Adrenal gland (tissue), 5 donors: ENCODE measurements around the gene PIEZO2.

Source experiments
- POLR2A ChIP-seq, 2 donors: fragments of 450-650 bp; IDR thresholded peaks; one replicate each; pipeline ENCODE4 v1.6.1; 2017; ENCODE audit warnings: antibody characterized with exemption in 2 of 2, mild to moderate bottlenecking in 2 of 2, moderate library complexity in 1 of 2
- TF ChIP-seq, protein P1 (sequence below), 6 experiments: fragments of 450-650 bp in 4 of 6; fragments of 200-600 bp in 2 of 6; sonication (generic) in 1 of 6; IDR thresholded peaks; 1 replicate in 5 of 6; 2 replicates in 1 of 6; pipeline versions ENCODE4 v1.5.1 to v1.8.0; 2016 to 2021; ENCODE audit warnings: antibody characterized with exemption in 6 of 6, mild to moderate bottlenecking in 2 of 6, moderate library complexity in 1 of 6
- donor health status: DM: no; HTN: no; CAD: no.

DNA sequence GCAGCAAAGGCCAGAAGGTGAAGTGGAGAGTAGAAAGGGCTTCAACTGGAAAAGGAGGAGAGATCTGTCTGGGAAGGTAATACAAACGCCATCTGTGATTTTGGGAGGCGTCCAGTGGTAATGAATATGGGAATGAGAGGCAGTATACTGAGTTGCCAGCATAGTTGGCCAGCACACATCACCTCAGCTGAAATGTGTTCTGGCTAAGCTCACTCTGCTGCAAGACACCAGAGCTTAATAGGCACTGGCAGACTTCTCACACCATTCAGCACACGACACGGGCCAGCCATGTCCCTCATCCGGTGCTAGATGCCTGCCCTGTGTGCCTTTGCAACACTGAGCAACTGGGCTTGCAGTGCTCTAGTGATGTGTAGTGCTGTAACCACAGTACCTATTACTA is 277.1 kb downstream of the PIEZO2 start:
- TF ChIP-seq, protein P1, sequence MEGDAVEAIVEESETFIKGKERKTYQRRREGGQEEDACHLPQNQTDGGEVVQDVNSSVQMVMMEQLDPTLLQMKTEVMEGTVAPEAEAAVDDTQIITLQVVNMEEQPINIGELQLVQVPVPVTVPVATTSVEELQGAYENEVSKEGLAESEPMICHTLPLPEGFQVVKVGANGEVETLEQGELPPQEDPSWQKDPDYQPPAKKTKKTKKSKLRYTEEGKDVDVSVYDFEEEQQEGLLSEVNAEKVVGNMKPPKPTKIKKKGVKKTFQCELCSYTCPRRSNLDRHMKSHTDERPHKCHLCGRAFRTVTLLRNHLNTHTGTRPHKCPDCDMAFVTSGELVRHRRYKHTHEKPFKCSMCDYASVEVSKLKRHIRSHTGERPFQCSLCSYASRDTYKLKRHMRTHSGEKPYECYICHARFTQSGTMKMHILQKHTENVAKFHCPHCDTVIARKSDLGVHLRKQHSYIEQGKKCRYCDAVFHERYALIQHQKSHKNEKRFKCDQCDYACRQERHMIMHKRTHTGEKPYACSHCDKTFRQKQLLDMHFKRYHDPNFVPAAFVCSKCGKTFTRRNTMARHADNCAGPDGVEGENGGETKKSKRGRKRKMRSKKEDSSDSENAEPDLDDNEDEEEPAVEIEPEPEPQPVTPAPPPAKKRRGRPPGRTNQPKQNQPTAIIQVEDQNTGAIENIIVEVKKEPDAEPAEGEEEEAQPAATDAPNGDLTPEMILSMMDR (IDR thresholded peaks at IDR 0.05) = no peak
- TF ChIP-seq POLR2A (IDR thresholded peaks at IDR 0.05) = no peak
